ENCODE measurements around the gene GATAD2A. TPM values are rescaled to one million over a fixed set of nuclear protein-coding genes. Genes with fewer than 3 reads are reported as not detected.

Gene GATAD2A
- total and polyA plus RNA-seq, 9 of the 15 experiments (the other 6 are each of a cell fraction or from before 2014, with no cell fraction given): 2.4 to 226 (median 44.2) TPM

GRCh38 chr19:19372656-19373416 is 32.6 kb upstream of the GATAD2A start (continued):
- TF ChIP-seq ZBTB49 (CRISPR knock-in tag; IDR thresholded peaks at IDR 0.05; ENCODE audit: borderline replicate concordance) (0 out of 2 replicates have a peak, but pooled peaks have one; percentile 56), ZNF24 (IDR thresholded peaks at IDR 0.05) (no peak), CBX5 (IDR thresholded peaks at IDR 0.05; ENCODE audit: borderline replicate concordance, low read depth) (no peak), DMBX1 (CRISPR knock-in tag; IDR thresholded peaks at IDR 0.05; ENCODE audit: borderline replicate concordance) (no peak), FOXA1 (IDR thresholded peaks at IDR 0.05; ENCODE audit: borderline replicate concordance) (no peak), RREB1 (CRISPR knock-in tag; IDR thresholded peaks at IDR 0.05) (0 out of 2 replicates have a peak, but pooled peaks have one; percentile 6), ZBTB9 (CRISPR knock-in tag; IDR thresholded peaks at IDR 0.05) (no peak), MAFG (tag; conservative IDR thresholded peaks at IDR 0.05) (no peak), ZNF592 (IDR thresholded peaks at IDR 0.05) (peak; percentile 85), STAT5A (IDR thresholded peaks at IDR 0.05; ENCODE audit: borderline replicate concordance, low read length) (no peak), HNRNPL (IDR thresholded peaks at IDR 0.05; ENCODE audit: low read depth, low read length) (no peak), EP300 (IDR thresholded peaks at IDR 0.05; ENCODE audit: low read length) (no peak; the same call in 1 of the 2 replicates), TGIF2 (CRISPR knock-in tag; IDR thresholded peaks at IDR 0.05) (no peak), FOSL1 (tag; conservative IDR thresholded peaks at IDR 0.05) (no peak)
